ENCODE results near the gene LRRFIP1. TPM values are rescaled to one million over a fixed set of nuclear protein-coding genes. Genes with fewer than 3 reads are reported as not detected.

LRRFIP1 gene
- total and polyA plus RNA-seq, 2 of the 13 experiments (the other 11 are each of a cell fraction or from before 2014, with no cell fraction given) = 15.9 to 40.5 TPM

DNA sequence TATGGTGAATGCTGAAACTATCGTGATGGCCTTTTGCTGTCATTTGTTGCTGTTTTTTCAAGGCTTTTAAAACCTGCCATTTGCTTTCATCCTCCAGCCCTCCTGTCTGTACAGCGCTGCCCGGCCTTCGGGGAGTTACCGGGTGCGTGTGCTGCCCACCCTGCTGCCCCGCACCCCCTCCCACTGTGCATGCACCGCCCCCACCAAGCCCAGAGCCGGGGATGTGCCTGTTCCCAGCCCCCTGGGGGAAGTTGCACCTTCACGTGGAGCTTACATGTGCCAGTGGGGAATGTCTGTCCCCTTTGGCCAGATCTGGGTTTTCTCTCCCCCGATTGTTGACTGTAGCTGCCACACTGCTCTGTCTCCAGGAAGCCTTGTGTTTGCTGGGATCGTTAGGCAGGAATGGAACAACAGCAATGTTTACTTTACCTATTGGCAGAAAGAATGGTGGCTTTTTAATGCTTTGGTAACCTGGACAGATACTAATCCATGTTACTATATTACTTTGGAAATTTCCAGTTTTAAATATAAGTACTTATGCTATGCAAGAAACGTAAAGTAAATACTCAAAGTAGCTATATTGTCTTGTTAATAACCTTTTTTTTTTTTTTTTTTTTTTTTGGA, 106.4 kb downstream of the LRRFIP1 start (continued):
- TF ChIP-seq, protein P1, sequence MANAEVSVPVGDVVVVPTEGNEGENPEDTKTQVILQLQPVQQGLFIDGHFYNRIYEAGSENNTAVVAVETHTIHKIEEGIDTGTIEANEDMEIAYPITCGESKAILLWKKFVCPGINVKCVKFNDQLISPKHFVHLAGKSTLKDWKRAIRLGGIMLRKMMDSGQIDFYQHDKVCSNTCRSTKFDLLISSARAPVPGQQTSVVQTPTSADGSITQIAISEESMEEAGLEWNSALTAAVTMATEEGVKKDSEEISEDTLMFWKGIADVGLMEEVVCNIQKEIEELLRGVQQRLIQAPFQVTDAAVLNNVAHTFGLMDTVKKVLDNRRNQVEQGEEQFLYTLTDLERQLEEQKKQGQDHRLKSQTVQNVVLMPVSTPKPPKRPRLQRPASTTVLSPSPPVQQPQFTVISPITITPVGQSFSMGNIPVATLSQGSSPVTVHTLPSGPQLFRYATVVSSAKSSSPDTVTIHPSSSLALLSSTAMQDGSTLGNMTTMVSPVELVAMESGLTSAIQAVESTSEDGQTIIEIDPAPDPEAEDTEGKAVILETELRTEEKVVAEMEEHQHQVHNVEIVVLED (CRISPR knock-in tag; IDR thresholded peaks at IDR 0.05; ENCODE audit: borderline replicate concordance) = peak; percentile 38; the same call in 1 of the 2 replicates
- TF ChIP-seq ZSCAN21 (CRISPR knock-in tag; IDR thresholded peaks at IDR 0.05; ENCODE audit: borderline replicate concordance) (no peak), TRIM24 (CRISPR knock-in tag; IDR thresholded peaks at IDR 0.05) (peak; percentile 52; the same call in 1 of the 2 replicates), YY1 (IDR thresholded peaks at IDR 0.05; ENCODE audit: insufficient read depth, insufficient replicate concordance, low read depth, low read length) (peak; percentile 42), SOX13 (IDR thresholded peaks at IDR 0.05) (peak; percentile 48), SOX13 (CRISPR knock-in tag; conservative IDR thresholded peaks at IDR 0.05 in 1 of 2, IDR thresholded peaks at IDR 0.05 in 1 of 2) (peak in 1 of 2 experiments; percentile 80; a peak in 2 of 4 replicates), HES4 (CRISPR knock-in tag; IDR thresholded peaks at IDR 0.05; ENCODE audit: borderline replicate concordance) (no peak), POLR2AphosphoS2 (IDR thresholded peaks at IDR 0.05; ENCODE audit: low read depth, low read length) (no peak), ZSCAN12 (CRISPR knock-in tag; IDR thresholded peaks at IDR 0.05) (no peak), ZNF274 (CRISPR knock-in tag; IDR thresholded peaks at IDR 0.05) (peak; percentile 13; the same call in 1 of the 2 replicates), ZNF615 (CRISPR knock-in tag; IDR thresholded peaks at IDR 0.05; ENCODE audit: borderline replicate concordance) (no peak), ZNF607 (CRISPR knock-in tag; IDR thresholded peaks at IDR 0.05; ENCODE audit: borderline replicate concordance) (no peak), GZF1 (CRISPR knock-in tag; IDR thresholded peaks at IDR 0.05) (no peak), RBM39 (IDR thresholded peaks at IDR 0.05; ENCODE audit: low read depth, low read length, poor library complexity, severe bottlenecking) (no peak), AKAP8 (CRISPR knock-in tag; IDR thresholded peaks at IDR 0.05) (no peak), TEAD3 (CRISPR knock-in tag; optimal IDR thresholded peaks at IDR 0.05; ENCODE audit: borderline replicate concordance) (peak; percentile 94), POLR2G (IDR thresholded peaks at IDR 0.05; ENCODE audit: low read depth, low read length) (no peak)
- TF ChIP-seq, protein P2, sequence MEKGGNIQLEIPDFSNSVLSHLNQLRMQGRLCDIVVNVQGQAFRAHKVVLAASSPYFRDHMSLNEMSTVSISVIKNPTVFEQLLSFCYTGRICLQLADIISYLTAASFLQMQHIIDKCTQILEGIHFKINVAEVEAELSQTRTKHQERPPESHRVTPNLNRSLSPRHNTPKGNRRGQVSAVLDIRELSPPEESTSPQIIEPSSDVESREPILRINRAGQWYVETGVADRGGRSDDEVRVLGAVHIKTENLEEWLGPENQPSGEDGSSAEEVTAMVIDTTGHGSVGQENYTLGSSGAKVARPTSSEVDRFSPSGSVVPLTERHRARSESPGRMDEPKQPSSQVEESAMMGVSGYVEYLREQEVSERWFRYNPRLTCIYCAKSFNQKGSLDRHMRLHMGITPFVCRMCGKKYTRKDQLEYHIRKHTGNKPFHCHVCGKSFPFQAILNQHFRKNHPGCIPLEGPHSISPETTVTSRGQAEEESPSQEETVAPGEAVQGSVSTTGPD (CRISPR knock-in tag; IDR thresholded peaks at IDR 0.05) = peak; percentile 100
- TF ChIP-seq, protein P3, sequence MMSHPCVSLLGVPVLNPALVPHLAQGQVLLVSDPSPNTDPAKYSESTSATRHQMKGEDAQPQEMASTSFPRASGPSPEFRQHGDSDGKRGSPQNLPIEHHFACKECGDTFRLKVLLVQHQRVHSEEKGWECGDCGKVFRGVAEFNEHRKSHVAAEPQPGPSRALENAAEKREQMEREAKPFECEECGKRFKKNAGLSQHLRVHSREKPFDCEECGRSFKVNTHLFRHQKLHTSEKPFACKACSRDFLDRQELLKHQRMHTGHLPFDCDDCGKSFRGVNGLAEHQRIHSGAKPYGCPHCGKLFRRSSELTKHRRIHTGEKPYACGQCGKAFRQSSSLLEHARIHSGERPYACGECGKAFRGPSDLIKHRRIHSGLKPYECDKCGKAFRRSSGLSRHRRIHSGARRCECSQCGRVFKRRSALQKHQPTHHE (CRISPR knock-in tag; IDR thresholded peaks at IDR 0.05; ENCODE audit: borderline replicate concordance) = peak; percentile 75; the same call in 1 of the 2 replicates
- TF ChIP-seq, protein P4, sequence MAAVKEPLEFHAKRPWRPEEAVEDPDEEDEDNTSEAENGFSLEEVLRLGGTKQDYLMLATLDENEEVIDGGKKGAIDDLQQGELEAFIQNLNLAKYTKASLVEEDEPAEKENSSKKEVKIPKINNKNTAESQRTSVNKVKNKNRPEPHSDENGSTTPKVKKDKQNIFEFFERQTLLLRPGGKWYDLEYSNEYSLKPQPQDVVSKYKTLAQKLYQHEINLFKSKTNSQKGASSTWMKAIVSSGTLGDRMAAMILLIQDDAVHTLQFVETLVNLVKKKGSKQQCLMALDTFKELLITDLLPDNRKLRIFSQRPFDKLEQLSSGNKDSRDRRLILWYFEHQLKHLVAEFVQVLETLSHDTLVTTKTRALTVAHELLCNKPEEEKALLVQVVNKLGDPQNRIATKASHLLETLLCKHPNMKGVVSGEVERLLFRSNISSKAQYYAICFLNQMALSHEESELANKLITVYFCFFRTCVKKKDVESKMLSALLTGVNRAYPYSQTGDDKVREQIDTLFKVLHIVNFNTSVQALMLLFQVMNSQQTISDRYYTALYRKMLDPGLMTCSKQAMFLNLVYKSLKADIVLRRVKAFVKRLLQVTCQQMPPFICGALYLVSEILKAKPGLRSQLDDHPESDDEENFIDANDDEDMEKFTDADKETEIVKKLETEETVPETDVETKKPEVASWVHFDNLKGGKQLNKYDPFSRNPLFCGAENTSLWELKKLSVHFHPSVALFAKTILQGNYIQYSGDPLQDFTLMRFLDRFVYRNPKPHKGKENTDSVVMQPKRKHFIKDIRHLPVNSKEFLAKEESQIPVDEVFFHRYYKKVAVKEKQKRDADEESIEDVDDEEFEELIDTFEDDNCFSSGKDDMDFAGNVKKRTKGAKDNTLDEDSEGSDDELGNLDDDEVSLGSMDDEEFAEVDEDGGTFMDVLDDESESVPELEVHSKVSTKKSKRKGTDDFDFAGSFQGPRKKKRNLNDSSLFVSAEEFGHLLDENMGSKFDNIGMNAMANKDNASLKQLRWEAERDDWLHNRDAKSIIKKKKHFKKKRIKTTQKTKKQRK (IDR thresholded peaks at IDR 0.05; ENCODE audit: low read length) = no peak

All from HepG2 (cell line).